Skeletal muscle satellite cell (primary cell): Measurements from ENCODE around the gene FUT2.

ENCODE experiments used
- H3K27me3 ChIP-seq: 2 replicates; pipeline ENCODE4 v1.7.0; 2013; ENCODE audit warnings: low read length; ENCODE audit not compliant: control insufficient read depth, insufficient read depth
- H3K36me3 ChIP-seq: 2 replicates; pipeline ENCODE4 v1.7.0; 2013; ENCODE audit warnings: mild to moderate bottlenecking, control low read depth, low read length; ENCODE audit not compliant: insufficient read depth
- H3K4me1 ChIP-seq: 2 replicates; pipeline ENCODE4 v1.7.0; 2013; ENCODE audit warnings: low read length; ENCODE audit not compliant: control insufficient read depth, insufficient read depth
- H3K4me2 ChIP-seq: 2 replicates; pipeline ENCODE4 v1.7.0; 2013; ENCODE audit warnings: mild to moderate bottlenecking, low read length
- H3K4me3 ChIP-seq: 2 replicates; pipeline ENCODE4 v1.7.0; 2013; ENCODE audit warnings: low read length
- H3K9ac ChIP-seq: 2 replicates; pipeline ENCODE4 v1.7.0; 2013; ENCODE audit warnings: mild to moderate bottlenecking, low read depth, low read length, moderate library complexity
- H3K9me3 ChIP-seq: replicated peaks from 2 replicates; pipeline ENCODE4 v1.7.0; 2013; ENCODE audit warnings: mild to moderate bottlenecking, control low read depth, low read length

FUT2 gene

DNA sequence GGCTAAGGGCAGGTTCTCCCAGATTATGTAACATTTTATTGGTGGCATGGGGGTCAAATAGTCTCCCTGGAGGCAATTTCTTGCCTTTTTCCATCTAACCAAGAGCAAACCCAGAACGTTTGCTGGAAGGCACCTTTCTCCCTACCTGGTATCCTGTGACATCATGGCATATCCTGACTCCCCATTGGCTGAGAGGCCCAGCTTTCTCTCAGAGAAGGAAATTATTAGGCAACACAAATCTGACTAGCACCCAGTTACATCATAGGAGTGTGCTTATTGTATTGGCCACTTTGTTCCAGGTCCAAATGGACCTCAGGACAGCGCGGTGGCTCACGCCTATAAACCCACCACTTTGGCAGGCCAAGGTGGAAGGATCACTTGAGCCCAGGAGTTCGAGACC, 36.0 kb upstream of the FUT2 start:
- Histone ChIP-seq H3K36me3 (no peaks in the 10 kb centered on the region), H3K9me3 (no peaks in the 10 kb centered on the region), H3K4me3 (no peak overlapping the region), H3K27me3 (no peaks in the 10 kb centered on the region), H3K4me2 (no peak overlapping the region), H3K9ac (no peak overlapping the region), H3K4me1 (peaks cover 17% of the 10 kb centered on the region)

DNA sequence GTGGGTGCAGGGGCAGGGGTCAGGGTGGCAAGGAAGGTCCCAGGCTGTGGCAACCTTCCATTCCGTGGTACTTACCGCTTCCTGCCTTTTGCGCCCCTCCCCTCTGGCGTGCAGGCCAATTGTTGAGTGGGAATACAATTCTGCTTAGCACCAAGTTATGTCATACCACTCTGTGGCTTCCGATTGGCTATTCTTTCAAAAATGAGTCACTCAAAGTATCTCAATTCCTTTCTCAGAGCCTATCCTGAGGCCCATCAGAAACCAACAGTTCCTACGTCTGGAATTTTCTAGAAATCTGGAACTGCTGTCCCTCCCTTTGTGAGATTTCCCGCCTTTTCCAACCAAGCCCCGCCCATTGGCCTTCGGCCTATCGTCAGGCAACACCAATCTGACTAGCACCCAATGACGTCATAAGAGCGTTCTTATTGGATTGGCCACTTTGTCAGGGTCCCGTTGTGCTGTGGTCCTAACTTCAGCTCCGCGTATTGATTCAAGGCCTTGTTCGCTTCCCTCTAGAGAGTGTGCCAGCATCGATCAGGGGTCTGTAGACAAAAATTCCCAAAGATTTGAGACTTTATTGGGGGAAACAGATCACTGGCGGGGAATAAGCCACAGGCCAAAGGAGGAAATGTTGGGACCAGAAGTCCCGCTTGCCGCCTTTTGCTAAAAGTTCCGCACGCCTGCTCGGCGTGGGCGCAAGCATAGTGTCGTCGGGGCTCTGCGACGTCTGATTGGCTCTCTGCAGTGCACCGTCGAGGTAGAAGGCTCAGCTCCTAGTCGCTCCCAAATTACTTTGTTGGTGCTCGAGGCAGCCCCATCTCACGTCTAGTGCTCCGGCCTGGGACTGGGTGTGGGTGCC, 34.7 kb upstream of the FUT2 start:
- Histone ChIP-seq H3K27me3 (no peaks in the 10 kb centered on the region), H3K9ac (no peak overlapping the region), H3K4me2 (peak overlapping the region; percentile 58), H3K9me3 (no peaks in the 10 kb centered on the region), H3K4me3 (no peak overlapping the region), H3K36me3 (no peaks in the 10 kb centered on the region), H3K4me1 (peaks cover 17% of the 10 kb centered on the region)

DNA sequence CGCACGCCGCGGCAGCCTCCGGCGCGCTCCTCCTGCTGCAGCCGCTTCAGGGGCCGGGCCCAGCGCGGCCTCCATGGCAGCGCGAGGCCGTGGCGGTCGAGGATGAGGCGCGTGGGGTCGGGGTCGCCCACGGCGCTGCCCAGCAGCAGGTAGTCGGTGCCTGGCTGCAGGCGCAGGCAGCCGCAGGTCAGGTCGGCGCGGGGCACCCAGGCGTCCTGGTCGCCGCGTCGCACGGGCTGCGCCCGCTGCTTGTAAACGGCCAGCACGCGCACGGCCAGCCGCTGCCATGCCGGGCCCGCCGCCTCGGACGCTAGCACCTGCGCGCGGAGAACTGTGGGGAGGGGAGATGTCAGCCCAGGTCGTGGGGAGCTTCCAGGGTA, 34.1 kb upstream of the FUT2 start:
- Histone ChIP-seq H3K4me2 (no peak overlapping the region), H3K4me1 (peaks cover 14% of the 10 kb centered on the region), H3K9ac (no peak overlapping the region), H3K4me3 (no peak overlapping the region), H3K27me3 (no peaks in the 10 kb centered on the region), H3K9me3 (no peaks in the 10 kb centered on the region), H3K36me3 (no peaks in the 10 kb centered on the region)

GRCh38 chr19:48663667-48664066, 32.1 kb upstream of the FUT2 start:
- H3K4me2 ChIP-seq: no peak overlapping the region
- H3K9ac ChIP-seq: no peak overlapping the region
- no peak overlapping the region for H3K4me3 ChIP-seq
- no peaks in the 10 kb centered on the region for H3K27me3 ChIP-seq
- H3K9me3 ChIP-seq: no peaks in the 10 kb centered on the region
- no peaks in the 10 kb centered on the region for H3K36me3 ChIP-seq
- H3K4me1 ChIP-seq: peaks cover 2% of the 10 kb centered on the region

GRCh38 chr19:48664476-48664875, 31.3 kb upstream of the FUT2 start:
- no peaks in the 10 kb centered on the region for H3K27me3 ChIP-seq
- H3K9ac ChIP-seq: no peak overlapping the region
- H3K36me3 ChIP-seq: no peaks in the 10 kb centered on the region
- H3K4me2 ChIP-seq: no peak overlapping the region
- peaks cover 2% of the 10 kb centered on the region for H3K4me1 ChIP-seq
- H3K9me3 ChIP-seq: no peaks in the 10 kb centered on the region
- H3K4me3 ChIP-seq: no peak overlapping the region

DNA sequence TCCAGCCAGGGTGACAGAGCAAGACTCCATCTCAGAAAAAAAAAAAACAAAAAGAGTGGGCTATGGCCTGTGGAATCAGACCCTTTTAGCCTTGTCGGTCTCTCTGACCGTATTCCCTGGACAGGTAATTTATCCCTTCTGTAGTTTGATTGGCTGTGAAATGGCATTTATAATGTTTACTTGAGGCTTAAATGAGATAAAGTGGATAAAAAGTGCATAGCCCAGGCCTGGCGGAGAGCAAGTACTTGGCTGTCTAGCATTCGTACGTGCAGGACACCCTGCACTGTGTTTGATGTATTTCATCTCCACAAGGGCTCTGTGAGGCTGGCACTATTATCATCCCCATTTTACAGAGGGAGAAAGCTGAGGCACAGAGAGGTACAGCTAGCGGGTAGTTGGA, 30.0 kb upstream of the FUT2 start:
- H3K4me2 ChIP-seq: no peak overlapping the region
- peaks cover under 1% of the 10 kb centered on the region for H3K4me1 ChIP-seq
- no peaks in the 10 kb centered on the region for H3K9me3 ChIP-seq
- no peak overlapping the region for H3K4me3 ChIP-seq
- H3K27me3 ChIP-seq: no peaks in the 10 kb centered on the region
- H3K9ac ChIP-seq: no peak overlapping the region
- H3K36me3 ChIP-seq: no peaks in the 10 kb centered on the region

GRCh38 chr19:48668332-48668731, 27.4 kb upstream of the FUT2 start:
- H3K4me3 ChIP-seq: no peak overlapping the region
- H3K36me3 ChIP-seq: no peaks in the 10 kb centered on the region
- no peak overlapping the region for H3K9ac ChIP-seq
- H3K4me1 ChIP-seq: no peaks in the 10 kb centered on the region
- H3K4me2 ChIP-seq: no peak overlapping the region
- peaks cover 3% of the 10 kb centered on the region for H3K27me3 ChIP-seq
- no peaks in the 10 kb centered on the region for H3K9me3 ChIP-seq

GRCh38 chr19:48668761-48669160, 27.0 kb upstream of the FUT2 start:
- H3K4me1 ChIP-seq: no peaks in the 10 kb centered on the region
- no peaks in the 10 kb centered on the region for H3K9me3 ChIP-seq
- peaks cover 3% of the 10 kb centered on the region for H3K27me3 ChIP-seq
- no peak overlapping the region for H3K4me3 ChIP-seq
- no peak overlapping the region for H3K4me2 ChIP-seq
- no peak overlapping the region for H3K9ac ChIP-seq
- no peaks in the 10 kb centered on the region for H3K36me3 ChIP-seq

DNA sequence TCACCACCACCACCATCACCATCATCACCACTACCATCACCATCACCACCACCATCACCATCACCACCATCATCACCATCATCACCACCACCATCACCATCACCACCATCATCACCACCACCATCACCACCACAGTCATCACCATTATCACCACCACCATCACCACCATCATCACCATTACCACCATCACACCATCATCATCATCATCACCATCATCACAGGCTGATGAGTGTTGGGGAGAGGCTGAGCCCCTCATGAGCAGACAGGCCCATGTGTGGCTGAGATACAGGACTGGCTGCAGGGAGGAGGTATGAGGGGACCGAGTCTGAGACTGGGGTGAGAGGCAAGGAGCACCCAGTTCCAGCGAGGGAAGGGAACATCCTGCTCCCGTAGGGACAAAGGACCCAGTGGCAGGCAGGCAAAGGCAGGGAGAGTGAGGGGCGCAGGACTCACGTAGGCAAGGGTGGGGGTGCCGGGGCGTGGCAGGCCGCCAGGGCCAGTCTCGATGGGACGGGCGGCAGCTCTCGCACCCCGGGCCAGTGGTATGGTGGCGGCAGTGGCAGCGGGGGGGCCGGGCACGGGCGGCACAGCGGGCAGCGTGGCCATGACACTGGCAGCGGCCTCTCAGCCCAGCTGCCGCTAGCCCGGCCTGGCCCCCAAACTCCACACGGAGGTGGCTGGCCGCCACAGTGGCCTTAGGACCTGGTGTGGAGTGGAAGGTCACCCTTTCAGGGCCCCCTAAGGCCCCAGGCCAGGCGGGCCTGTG, 25.7 kb upstream of the FUT2 start:
- H3K4me2 ChIP-seq: no peak overlapping the region
- H3K4me1 ChIP-seq: peaks cover under 1% of the 10 kb centered on the region
- no peak overlapping the region for H3K4me3 ChIP-seq
- H3K36me3 ChIP-seq: no peaks in the 10 kb centered on the region
- H3K9ac ChIP-seq: no peak overlapping the region
- H3K27me3 ChIP-seq: peaks cover 3% of the 10 kb centered on the region
- no peaks in the 10 kb centered on the region for H3K9me3 ChIP-seq

DNA sequence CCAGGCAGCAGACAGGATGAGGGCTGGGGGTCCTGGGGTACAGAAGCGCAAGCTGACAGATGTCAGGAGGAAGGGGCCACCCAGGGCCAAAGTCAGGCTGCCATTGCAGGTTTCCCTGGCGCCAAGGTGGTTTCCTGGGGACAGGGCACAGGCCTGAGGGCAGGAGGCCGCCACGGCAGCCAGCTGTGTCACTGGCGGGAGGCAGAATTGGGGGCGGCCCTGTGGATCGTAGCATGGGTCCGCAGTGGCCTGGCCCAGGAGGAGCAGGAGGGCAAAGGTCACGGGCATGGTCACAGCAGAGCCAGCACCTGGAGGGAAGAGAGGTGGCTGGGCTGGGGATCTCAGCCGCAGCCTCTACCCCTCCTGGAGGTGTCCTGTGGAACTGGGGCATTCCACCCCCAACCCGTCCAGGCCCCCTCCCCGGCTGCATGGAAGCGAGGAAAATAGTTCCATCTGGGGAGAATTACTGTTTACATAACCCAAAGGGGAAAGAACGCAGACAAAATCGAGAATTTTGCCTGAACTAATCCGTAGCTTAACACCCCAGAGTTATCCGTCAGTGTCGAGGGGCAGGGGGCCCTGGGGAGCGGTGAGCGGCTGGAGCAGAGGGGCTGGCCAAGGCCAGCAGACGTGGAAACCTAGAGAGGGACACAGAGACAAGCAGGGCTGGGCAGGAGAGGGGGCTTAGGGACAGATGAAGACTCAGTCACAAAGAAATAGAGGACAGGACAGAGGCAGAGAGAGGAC, 24.9 kb upstream of the FUT2 start:
- no peak overlapping the region for H3K9ac ChIP-seq
- H3K4me3 ChIP-seq: no peak overlapping the region
- no peaks in the 10 kb centered on the region for H3K9me3 ChIP-seq
- no peak overlapping the region for H3K4me2 ChIP-seq
- no peaks in the 10 kb centered on the region for H3K36me3 ChIP-seq
- H3K27me3 ChIP-seq: peaks cover 3% of the 10 kb centered on the region
- peaks cover 3% of the 10 kb centered on the region for H3K4me1 ChIP-seq

- Histone ChIP-seq H3K4me3 (no peak overlapping the region), H3K36me3 (no peaks in the 10 kb centered on the region), H3K4me1 (peaks cover 3% of the 10 kb centered on the region), H3K9me3 (no peaks in the 10 kb centered on the region), H3K9ac (no peak overlapping the region), H3K4me2 (no peak overlapping the region), H3K27me3 (peaks cover 3% of the 10 kb centered on the region)
These were observed 24.2 kb upstream of the FUT2 start for GRCh38 chr19:48671446-48671995.
